Heart right ventricle (tissue), 16 donors: ENCODE measurements around the gene MYO1F. TPM values are rescaled to one million over a fixed set of nuclear protein-coding genes. Genes with fewer than 3 reads are reported as not detected.
A peak's percentile ranks its signal among the peaks of the same experiment; 100 is the strongest.

Experiments used
- ATAC-seq, 8 donors: fragments of 200-7000 bp; cut with Tn5 transposase; one replicate each; pipeline ENCODE4 v1.9.1; 2020; ENCODE audit warnings: mild to moderate bottlenecking in 8 of 8, moderate library complexity in 8 of 8, moderate number of reproducible peaks in 1 of 8
- DNase-seq, 2 donors: peaks; one replicate each; pipeline ENCODE4 v3.0.0-alpha.2; 2020
- H3K27ac ChIP-seq, 10 donors: fragments of 200-600 bp; sonication (generic) in 2 of 10; one replicate each; pipeline versions ENCODE4 v1.5.0 to v1.8.0; 2020 to 2022; ENCODE audit warnings: mild to moderate bottlenecking in 3 of 10
- H3K27me3 ChIP-seq, 7 donors: fragments of 200-600 bp; one replicate each; pipeline ENCODE4 v1.8.0; 2021 to 2022; ENCODE audit warnings: mild to moderate bottlenecking in 2 of 7
- H3K36me3 ChIP-seq, 9 donors: fragments of 200-600 bp; sonication (generic) in 1 of 9; one replicate each; pipeline versions ENCODE4 v1.5.0 to v1.8.0; 2020 to 2022; ENCODE audit warnings: mild to moderate bottlenecking in 2 of 9
- H3K4me1 ChIP-seq, 9 donors: fragments of 200-600 bp; sonication (generic) in 1 of 9; one replicate each; pipeline versions ENCODE4 v1.5.0 to v1.8.0; 2020 to 2022; ENCODE audit warnings: mild to moderate bottlenecking in 4 of 9
- H3K4me3 ChIP-seq, 10 donors: fragments of 200-600 bp; sonication (generic) in 2 of 10; one replicate each; pipeline versions ENCODE4 v1.5.0 to v1.8.0; 2020 to 2022; ENCODE audit warnings: mild to moderate bottlenecking in 7 of 10, moderate library complexity in 2 of 10
- H3K9me3 ChIP-seq, 11 donors: fragments of 200-600 bp in 10 of 11; sonication (generic) in 2 of 11; one replicate each; pipeline versions ENCODE4 v1.5.0 to v1.8.0; 2013 to 2022; ENCODE audit warnings: mild to moderate bottlenecking in 2 of 11, control low read depth in 1 of 11, moderate library complexity in 1 of 11
- CTCF ChIP-seq, 9 donors: fragments of 200-600 bp; sonication (generic) in 2 of 9; IDR thresholded peaks; one replicate each; pipeline versions ENCODE4 v1.5.0 to v1.8.0; 2021 to 2022; ENCODE audit warnings: antibody characterized with exemption in 9 of 9, mild to moderate bottlenecking in 5 of 9, moderate library complexity in 1 of 9
- WGBS, 2 donors: extraction: QIAGEN DNeasy Blood & Tissue Kit; methylation state at CpG; one replicate each; pipeline ENCODE4 v1.1.7; 2013; ENCODE audit warnings: inconsistent platforms in 1 of 2; 5-methylcytosine and 5-hydroxymethylcytosine counted together
- intact Hi-C, 10 donors: fragments of 100-400 bp; cut with DNase I; formaldehyde crosslinking; loops; one replicate each; pipeline versions ENCODE4 v1.11.1 to v1.14.2; 2022
- polyA plus RNA-seq, 2 donors: library from polyadenylated mRNA; stranded (reverse); fragments of 200-250 nt; gene quantifications; one replicate each; pipeline ENCODE4 v1.2.3, GENCODE V29; 2013
- total RNA-seq, 10 donors: library from RNA; stranded (reverse); fragmentation: NEBNext Ultra II Directional in 3 of 10; extraction: Animal tissue kit (Norgen Biotek cat#: 25700) in 3 of 10; gene quantifications; one replicate each; pipeline versions ENCODE4 v1.2.1 to v1.2.4, GENCODE V29; 2021 to 2023
- donor health status: Arrhythmogenic right ventricular cardiomyopathy.
- donor health status: ischemic (EF 13 %, LVEDD 7.1; RV severe dilation, severe dysfunction).
- donor health status: healthy with polysubstance abuse.
- donor health status: DM: no; HTN: yes; CAD: no.
- donor health status: DM: no; HTN: no; CAD: no.
- donor health status: ischemic (EF 25% LVEDD 6.9; RV normal size, moderate dysfunction).
- donor health status: ischemic (EF 25% LVEDD 5.7; RV mildly dilated, moderate dysfunction).
- donor health status: healthy.
- donor health status: DM: yes; HTN: yes; CAD: no.
- donor health status: Ischemic cardiomyopathy.
- donor health status: ischemic (EF 35%, LVEDD 5.7; RV mildly dilated, moderate dysfunction).
- donor health status: nonischemic (EF 11% LVEDD 7.7; RV severe dilation, severe dysfunction).
- donor health status: DM: yes; HTN: yes; CAD: no.
- donor health status: PGD.
- donor health status: ischemic (EF 29% LVEDD 5.4; RV normal size, mild dysfunction).
- donor health status: nonischemic (EF 23%, LVEDD 6.1; RV moderate dilation, normal function).

The MYO1F gene
- total and polyA plus RNA-seq, 12 donors: 2.0 to 25.7 (median 6.5) TPM

DNA sequence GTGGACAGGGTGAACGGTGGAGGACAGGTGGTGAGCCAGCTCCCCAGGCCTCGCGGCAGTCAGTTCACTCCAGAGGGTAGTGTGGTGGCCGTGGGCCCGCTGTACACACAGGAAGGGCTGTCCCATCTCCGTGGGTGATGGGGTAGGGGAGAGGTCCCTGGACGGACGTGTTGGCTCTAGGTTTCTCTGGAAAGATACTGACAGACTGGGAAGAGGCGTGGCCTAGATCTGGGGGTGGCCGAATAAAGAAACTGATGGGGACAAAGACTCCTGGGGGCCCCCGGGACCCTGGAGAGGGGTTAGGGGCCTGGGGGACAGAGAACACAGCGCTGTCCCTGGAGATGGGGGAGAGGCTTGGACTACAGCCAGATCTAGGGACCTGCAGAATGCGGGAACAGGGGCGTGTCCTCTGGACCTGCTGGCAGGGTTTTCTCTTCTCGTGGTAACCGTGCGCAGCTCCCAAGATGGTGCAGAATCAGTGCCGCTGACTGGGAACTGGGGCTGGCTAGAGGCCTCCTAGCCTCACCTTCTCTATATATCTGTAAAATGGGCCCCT is 70.8 kb downstream of the MYO1F start:
- DNase-seq: no peak
- intact Hi-C loops: loop anchor here (1.0 to 10.0 kb wide), 9 partner anchors 62 to 239 kb away; partner anchors contain the start of genes MARCHF2 (in 7 of the 10) and HNRNPM (in 1 of the 10)
- H3K36me3 ChIP-seq: peaks cover 0 to 28% (median 0%) of the 10 kb centered on the region in 9 donors
- no peaks in the 10 kb centered on the region for H3K9me3 ChIP-seq
- peak overlapping the region in 7 of 10 donors; percentile 13 to 58 (median 45) for H3K27ac ChIP-seq
- peak in 2 of 9 donors; percentile 3 to 51 for TF ChIP-seq CTCF (IDR thresholded peaks at IDR 0.05)
- ATAC-seq: peak in 7 of 8 donors; percentile 4 to 61 (median 7)
- 20 to 22% methylated on average over 18 of the region's 18 CpGs for WGBS, 2 donors
- peaks cover 2 to 48% (median 14%) of the 10 kb centered on the region in 9 donors for H3K4me1 ChIP-seq
- no peaks in the 10 kb centered on the region for H3K27me3 ChIP-seq
- H3K4me3 ChIP-seq: peak overlapping the region; percentile 23 to 70 (median 62)

GRCh38 chr19:8505680-8506401 is 71.4 kb downstream of the MYO1F start:
- peak; percentile 78 to 86 for DNase-seq
- Histone ChIP-seq H3K27ac (peak overlapping the region in 8 of 10 donors; percentile 13 to 58 (median 35)), H3K27me3 (no peaks in the 10 kb centered on the region), H3K36me3 (peaks cover 0 to 22% (median 0%) of the 10 kb centered on the region in 9 donors), H3K9me3 (no peaks in the 10 kb centered on the region), H3K4me3 (peak overlapping the region; percentile 23 to 70 (median 62)), H3K4me1 (peaks cover 2 to 55% (median 14%) of the 10 kb centered on the region in 9 donors)
- TF ChIP-seq CTCF (IDR thresholded peaks at IDR 0.05): peak; percentile 80 to 97 (median 89)
- intact Hi-C loops: loop anchor here (1.0 to 10.0 kb wide), 9 partner anchors 61 to 239 kb away; partner anchors contain the start of genes MARCHF2 (in 7 of the 10) and HNRNPM (in 1 of the 10)
- peak; percentile 85 to 92 (median 90) for ATAC-seq
- 0% methylated on average over 55 to 56 of the region's 56 CpGs for WGBS, 2 donors

GRCh38 chr19:8504919-8505318 is 72.3 kb downstream of the MYO1F start:
- WGBS, 2 donors: 78 to 84% methylated on average over 6 of the region's 6 CpGs
- H3K36me3 ChIP-seq: peaks cover 0 to 14% (median 0%) of the 10 kb centered on the region in 9 donors
- H3K4me1 ChIP-seq: peaks cover 2 to 64% (median 14%) of the 10 kb centered on the region in 9 donors
- DNase-seq (no peak), ATAC-seq (no peak)
- TF ChIP-seq CTCF (IDR thresholded peaks at IDR 0.05): no peak
- no peak overlapping the region for H3K4me3 ChIP-seq
- peak overlapping the region in 1 of 10 donors; percentile 58 for H3K27ac ChIP-seq
- no peaks in the 10 kb centered on the region for H3K9me3 ChIP-seq
- no peaks in the 10 kb centered on the region for H3K27me3 ChIP-seq
- intact Hi-C loops: loop anchor here (5.0 to 10.0 kb wide), 7 partner anchors 60 to 238 kb away; partner anchors contain the start of genes MARCHF2 (in 7 of the 10) and HNRNPM (in 1 of the 10)

- H3K27ac ChIP-seq: peak overlapping the region in 1 of 10 donors; percentile 58
- no peak for TF ChIP-seq CTCF (IDR thresholded peaks at IDR 0.05)
- 85 to 87% methylated on average over 7 of the region's 7 CpGs for WGBS, 2 donors
- H3K4me1 ChIP-seq: peaks cover 2 to 68% (median 14%) of the 10 kb centered on the region in 9 donors
- no peak for DNase-seq
- H3K9me3 ChIP-seq: no peaks in the 10 kb centered on the region
- peaks cover 0 to 7% (median 0%) of the 10 kb centered on the region in 9 donors for H3K36me3 ChIP-seq
- H3K4me3 ChIP-seq: no peak overlapping the region
- intact Hi-C loops: loop anchor here in 3 of 10 donors (10.0 kb wide), 3 partner anchors 59 to 149 kb away; partner anchors contain the start of genes HNRNPM (in 1 of the 3) and MARCHF2 (in 1 of the 3)
- no peak for ATAC-seq
- H3K27me3 ChIP-seq: no peaks in the 10 kb centered on the region
Measured at GRCh38 chr19:8504171-8504570, 73.1 kb downstream of the MYO1F start.
